ENCODE results near the gene PUM1. TPM values are rescaled to one million over a fixed set of nuclear protein-coding genes. Genes with fewer than 3 reads are reported as not detected.

Gene PUM1
- total and polyA plus RNA-seq, 2 donors (not counting 3 experiments of a cell fraction or from before 2014, with no cell fraction given), result 94.7 to 124 TPM

- dilution Hi-C loops (cut with MboI; ENCODE audit: extremely low pct_ligation_motif_present, low sequenced_read_pairs) (no loop called here), intact Hi-C loops (cut with micrococcal nuclease) (no loop called here)
- H3K9me3 ChIP-seq (replicated peaks; ENCODE audit: control insufficient read depth, insufficient read depth, low read length), result no peaks in the 10 kb centered on the region
- H3K9me1 ChIP-seq (replicated peaks; ENCODE audit: control insufficient read depth, extremely low read depth, insufficient read depth, low read length), result no peaks in the 10 kb centered on the region
- no peak overlapping the region for H3K9ac ChIP-seq (replicated peaks; ENCODE audit: extremely low read depth, insufficient read depth, low read length)
- DNase-seq (ENCODE audit: low read depth, low spot score), result no peak
- no peaks in the 10 kb centered on the region for H4K20me1 ChIP-seq (replicated peaks; ENCODE audit: control insufficient read depth, extremely low read depth, insufficient read depth, low read length)
- no peak for FAIRE-seq
- ChIA-PET CTCF (no interaction called here), POLR2A (no interaction called here)
- no peaks in the 10 kb centered on the region for H3K27me3 ChIP-seq (ENCODE audit: control insufficient read depth in 2 of 2, insufficient read depth in 2 of 2, low read length in 2 of 2)
- no peak overlapping the region for H3K4me3 ChIP-seq (replicated peaks in 1 of 3; ENCODE audit: insufficient read depth in 1 of 3, low read depth in 1 of 3, low read length in 3 of 3)
- no peaks in the 10 kb centered on the region for H3K79me2 ChIP-seq (ENCODE audit: control insufficient read depth, insufficient read depth, low read length)
- no peak overlapping the region for H3K4me2 ChIP-seq (ENCODE audit: insufficient read depth, low read length)
- no peaks in the 10 kb centered on the region for H3K4me1 ChIP-seq (ENCODE audit: control insufficient read depth, extremely low read depth, insufficient read depth, low read length)
- H2AFZ ChIP-seq (ENCODE audit: low read depth, low read length), result no peak overlapping the region
- no TSS peak for BruUV-seq (replicated peaks)
- H3K27ac ChIP-seq (ENCODE audit: insufficient read depth, low read depth, low read length), result no peak overlapping the region
- no peak for TF ChIP-seq MAX (IDR thresholded peaks at IDR 0.05; ENCODE audit: insufficient read depth, insufficient read length)
- TF ChIP-seq POLR2AphosphoS5 (IDR thresholded peaks at IDR 0.05; ENCODE audit: insufficient read depth, low read depth, low read length), result no peak
- no peak for TF ChIP-seq POLR2A (IDR thresholded peaks at IDR 0.05; ENCODE audit: low read depth, low read length)
- no peak for TF ChIP-seq GATA2 (IDR thresholded peaks at IDR 0.05; ENCODE audit: insufficient read depth, insufficient read length, low read depth, low read length)
- TF ChIP-seq EZH2 (IDR thresholded peaks at IDR 0.05; ENCODE audit: borderline replicate concordance, low read depth, low read length, severe bottlenecking), result no peak
- TF ChIP-seq MYC (IDR thresholded peaks at IDR 0.05; ENCODE audit: low read depth, low read length), result no peak
- TF ChIP-seq JUN (IDR thresholded peaks at IDR 0.05; ENCODE audit: borderline replicate concordance, insufficient read depth, insufficient read length, low read depth), result no peak
- no peak for TF ChIP-seq FOS (IDR thresholded peaks at IDR 0.05; ENCODE audit: borderline replicate concordance, insufficient read depth, low read length)
- TF ChIP-seq CTCF (IDR thresholded peaks at IDR 0.05; ENCODE audit: extremely low read depth in 1 of 2, insufficient read depth in 1 of 2, low read depth in 1 of 2, low read length in 2 of 2), result no peak
- H3K36me3 ChIP-seq (ENCODE audit: control insufficient read depth in 2 of 2, extremely low read depth in 1 of 2, insufficient read depth in 2 of 2, low read length in 2 of 2), result no peaks in the 10 kb centered on the region
Measured at GRCh38 chr1:31095985-31096384, 30.5 kb upstream of the PUM1 start.
